ENCODE results near the gene B4GAT1. TPM values are rescaled to one million over a fixed set of nuclear protein-coding genes. Genes with fewer than 3 reads are reported as not detected.

B4GAT1 gene
- total RNA-seq, 1 donor from 2014 or later: 42.7 TPM

- Mint-ChIP-seq H3K36me3 (ENCODE audit: unreplicated experiment) (no peaks in the 10 kb centered on the region), H3K27ac (ENCODE audit: unreplicated experiment) (no peak overlapping the region), H3K4me3 (ENCODE audit: unreplicated experiment) (peak overlapping the region; percentile 55), H3K27me3 (ENCODE audit: unreplicated experiment) (peaks cover 10% of the 10 kb centered on the region), H3K9me3 (ENCODE audit: unreplicated experiment) (no peaks in the 10 kb centered on the region), H3K4me1 (ENCODE audit: low read depth, unreplicated experiment) (peaks cover 18% of the 10 kb centered on the region)
- no peak for DNase-seq
- TF ChIP-seq, protein P1, sequence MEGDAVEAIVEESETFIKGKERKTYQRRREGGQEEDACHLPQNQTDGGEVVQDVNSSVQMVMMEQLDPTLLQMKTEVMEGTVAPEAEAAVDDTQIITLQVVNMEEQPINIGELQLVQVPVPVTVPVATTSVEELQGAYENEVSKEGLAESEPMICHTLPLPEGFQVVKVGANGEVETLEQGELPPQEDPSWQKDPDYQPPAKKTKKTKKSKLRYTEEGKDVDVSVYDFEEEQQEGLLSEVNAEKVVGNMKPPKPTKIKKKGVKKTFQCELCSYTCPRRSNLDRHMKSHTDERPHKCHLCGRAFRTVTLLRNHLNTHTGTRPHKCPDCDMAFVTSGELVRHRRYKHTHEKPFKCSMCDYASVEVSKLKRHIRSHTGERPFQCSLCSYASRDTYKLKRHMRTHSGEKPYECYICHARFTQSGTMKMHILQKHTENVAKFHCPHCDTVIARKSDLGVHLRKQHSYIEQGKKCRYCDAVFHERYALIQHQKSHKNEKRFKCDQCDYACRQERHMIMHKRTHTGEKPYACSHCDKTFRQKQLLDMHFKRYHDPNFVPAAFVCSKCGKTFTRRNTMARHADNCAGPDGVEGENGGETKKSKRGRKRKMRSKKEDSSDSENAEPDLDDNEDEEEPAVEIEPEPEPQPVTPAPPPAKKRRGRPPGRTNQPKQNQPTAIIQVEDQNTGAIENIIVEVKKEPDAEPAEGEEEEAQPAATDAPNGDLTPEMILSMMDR (IDR thresholded peaks at IDR 0.05; ENCODE audit: partially characterized antibody, unreplicated experiment): no peak
Observed at GRCh38 chr11:66335531-66336233, 11.7 kb downstream of the B4GAT1 start.

DNA sequence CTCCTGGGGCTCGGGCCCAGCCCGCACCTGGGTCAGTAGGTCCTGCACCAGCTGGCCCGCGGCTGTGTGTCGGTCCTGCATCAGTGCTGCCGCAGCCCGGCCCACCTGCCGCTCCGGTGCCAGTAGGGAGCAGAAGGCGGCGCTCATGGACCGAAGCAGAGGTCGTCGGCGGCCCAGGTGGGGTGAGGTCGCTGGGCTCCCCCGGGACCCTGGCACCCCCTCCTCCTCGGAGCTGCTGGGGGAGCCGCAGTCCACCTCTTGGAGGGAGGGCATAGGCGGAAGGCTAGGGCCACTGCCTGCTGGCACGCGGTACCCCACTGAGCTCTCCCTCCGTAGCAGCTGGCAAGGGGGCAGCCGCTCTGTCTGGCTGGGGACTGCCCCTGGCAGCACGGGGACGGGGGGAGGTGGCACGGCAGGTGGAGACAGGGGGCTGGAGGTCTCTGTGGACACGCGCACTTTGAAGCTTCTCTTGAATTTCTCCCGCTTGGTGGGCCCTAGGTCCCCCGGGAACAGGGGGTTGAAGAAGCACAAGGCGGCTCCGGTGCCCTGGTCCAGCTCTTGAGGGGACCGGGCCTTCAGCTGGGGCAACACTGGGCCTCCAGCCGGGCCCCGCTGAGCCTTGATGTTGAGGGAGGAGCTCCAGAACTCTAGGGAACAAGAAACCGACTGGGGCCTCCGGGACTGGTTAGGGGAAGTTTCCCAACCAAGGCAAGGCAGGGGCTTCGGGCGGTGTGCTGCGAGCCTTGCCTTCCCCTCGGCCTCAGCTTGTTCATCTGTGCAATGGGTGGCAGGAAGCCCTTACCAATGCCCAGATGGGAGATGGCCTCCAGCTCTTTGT, 12.6 kb downstream of the B4GAT1 start:
- TF ChIP-seq, protein P1 (IDR thresholded peaks at IDR 0.05; ENCODE audit: partially characterized antibody, unreplicated experiment): no peak
- Mint-ChIP-seq H3K27me3 (ENCODE audit: unreplicated experiment) (peaks cover 12% of the 10 kb centered on the region), H3K36me3 (ENCODE audit: unreplicated experiment) (no peaks in the 10 kb centered on the region), H3K4me1 (ENCODE audit: low read depth, unreplicated experiment) (peaks cover 18% of the 10 kb centered on the region), H3K9me3 (ENCODE audit: unreplicated experiment) (no peaks in the 10 kb centered on the region), H3K27ac (ENCODE audit: unreplicated experiment) (no peak overlapping the region), H3K4me3 (ENCODE audit: unreplicated experiment) (peak overlapping the region; percentile 55)
- peak; percentile 40 for DNase-seq

GRCh38 chr11:66333896-66334604, 13.4 kb downstream of the B4GAT1 start:
- Mint-ChIP-seq H3K27me3 (ENCODE audit: unreplicated experiment) (peaks cover 12% of the 10 kb centered on the region), H3K36me3 (ENCODE audit: unreplicated experiment) (no peaks in the 10 kb centered on the region), H3K4me3 (ENCODE audit: unreplicated experiment) (peak overlapping the region; percentile 38), H3K9me3 (ENCODE audit: unreplicated experiment) (no peaks in the 10 kb centered on the region), H3K4me1 (ENCODE audit: low read depth, unreplicated experiment) (peaks cover 16% of the 10 kb centered on the region), H3K27ac (ENCODE audit: unreplicated experiment) (no peak overlapping the region)
- DNase-seq: no peak
- TF ChIP-seq, protein P1 (IDR thresholded peaks at IDR 0.05; ENCODE audit: partially characterized antibody, unreplicated experiment): no peak

GRCh38 chr11:66333220-66333877, 14.1 kb downstream of the B4GAT1 start:
- H3K4me3 Mint-ChIP-seq (ENCODE audit: unreplicated experiment): no peak overlapping the region
- H3K9me3 Mint-ChIP-seq (ENCODE audit: unreplicated experiment): no peaks in the 10 kb centered on the region
- H3K27ac Mint-ChIP-seq (ENCODE audit: unreplicated experiment): no peak overlapping the region
- TF ChIP-seq, protein P1 (IDR thresholded peaks at IDR 0.05; ENCODE audit: partially characterized antibody, unreplicated experiment): no peak
- H3K27me3 Mint-ChIP-seq (ENCODE audit: unreplicated experiment): peaks cover 11% of the 10 kb centered on the region
- H3K4me1 Mint-ChIP-seq (ENCODE audit: low read depth, unreplicated experiment): peaks cover 16% of the 10 kb centered on the region
- no peaks in the 10 kb centered on the region for H3K36me3 Mint-ChIP-seq (ENCODE audit: unreplicated experiment)
- no peak for DNase-seq
